Activated CD4-positive, alpha-beta T cell treated with anti-CD3 and anti-CD28 coated beads, Interleukin-2, amount 50 U/mL, for 1 hour (primary cell): ENCODE measurements around the gene TRPC6.
"Not testable (repeated sequence)": the region's sequence is repeated elsewhere in the genome, so short reads cannot be mapped to it uniquely, and the experiment has no call there.

ENCODE experiments used
- DNase-seq: peaks from one replicate; pipeline ENCODE4 v3.0.0-alpha.2; 2020

Gene TRPC6

DNA sequence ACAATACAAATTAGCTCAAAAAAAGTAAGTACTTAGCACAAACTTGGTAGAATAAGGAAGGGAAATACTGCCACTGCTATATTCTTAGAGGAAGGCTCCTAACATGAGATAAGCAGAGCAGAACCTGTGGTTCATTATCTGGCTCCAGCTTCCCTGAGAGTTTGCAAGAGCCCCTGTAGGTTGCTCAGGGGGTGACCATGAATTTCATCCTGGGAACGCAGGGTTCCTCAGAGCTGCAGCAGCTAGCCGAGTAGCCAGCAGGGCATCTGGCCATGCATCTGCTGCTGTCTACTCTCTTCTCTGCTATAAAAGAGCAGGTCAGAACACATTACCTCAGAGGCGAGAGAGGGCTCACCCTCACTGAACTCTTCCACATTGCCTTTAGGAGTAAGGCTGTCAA, 67.3 kb downstream of the TRPC6 start:
- DNase-seq: no peak

GRCh38 chr11:101511065-101511464, 72.7 kb downstream of the TRPC6 start:
- DNase-seq: no peak

DNA sequence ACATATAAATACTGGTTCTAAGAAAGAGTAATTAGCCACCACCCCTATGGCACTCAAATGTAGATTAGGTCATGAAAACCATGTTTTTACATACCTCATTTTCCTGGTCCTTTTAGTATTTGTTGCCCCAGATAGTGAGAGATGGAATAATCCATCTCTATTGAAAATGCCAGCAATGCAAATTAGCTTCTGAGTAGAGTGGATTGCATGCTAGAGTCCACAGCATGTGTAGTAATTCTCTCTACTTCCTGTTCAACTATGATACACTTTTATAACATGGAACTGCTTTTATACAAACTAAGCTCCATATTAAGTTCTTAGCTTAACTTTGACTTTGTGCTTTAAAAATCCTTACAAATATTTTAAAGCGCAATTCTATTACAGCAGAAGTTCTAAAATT, 73.2 kb downstream of the TRPC6 start:
- no peak for DNase-seq

DNA sequence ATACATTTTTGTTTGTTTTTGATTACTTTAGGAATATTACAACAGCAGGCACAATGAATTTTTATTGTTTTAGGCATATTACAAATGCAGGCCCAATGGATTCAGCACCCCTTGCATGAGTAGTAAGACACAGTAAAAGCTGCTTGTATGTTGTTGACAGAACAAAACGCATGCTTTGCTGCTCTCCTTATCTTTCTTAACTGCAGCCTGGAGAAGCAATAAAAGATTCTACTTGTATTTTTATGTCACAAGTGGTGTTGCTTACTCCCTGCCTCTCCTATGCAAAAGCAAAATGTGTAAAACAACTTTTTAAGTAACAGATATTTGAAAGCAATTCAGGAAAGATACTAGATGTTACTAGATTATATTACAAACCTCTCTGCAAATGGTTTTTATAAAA, 73.9 kb downstream of the TRPC6 start:
- DNase-seq: no peak

GRCh38 chr11:101508370-101508769, 75.4 kb downstream of the TRPC6 start:
- DNase-seq: no peak

GRCh38 chr11:101498891-101499290, 84.9 kb downstream of the TRPC6 start:
- no peak for DNase-seq

- no peak for DNase-seq
These were observed 86.5 kb downstream of the TRPC6 start for GRCh38 chr11:101497291-101497690.

DNA sequence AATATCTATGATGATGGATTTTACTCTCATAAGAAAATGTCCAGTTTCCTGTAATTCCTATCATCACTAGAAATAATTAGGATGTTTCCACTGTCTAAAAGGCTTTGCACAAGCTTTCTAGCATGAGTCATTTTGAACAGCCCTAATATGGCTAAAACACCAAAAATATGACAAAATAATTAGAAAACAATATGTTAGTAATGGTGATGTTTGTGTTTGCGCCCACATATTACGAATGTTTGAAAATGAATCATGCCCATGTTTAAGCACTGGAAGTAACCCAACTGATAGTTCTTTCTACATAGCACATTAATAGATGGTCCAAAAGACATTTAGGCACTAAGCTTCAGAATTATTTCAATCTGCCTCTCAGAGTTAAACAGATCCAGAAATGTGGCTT, 96.0 kb downstream of the TRPC6 start:
- no peak for DNase-seq

- no peak for DNase-seq
These were observed 101.2 kb downstream of the TRPC6 start for GRCh38 chr11:101482556-101483124.

DNA sequence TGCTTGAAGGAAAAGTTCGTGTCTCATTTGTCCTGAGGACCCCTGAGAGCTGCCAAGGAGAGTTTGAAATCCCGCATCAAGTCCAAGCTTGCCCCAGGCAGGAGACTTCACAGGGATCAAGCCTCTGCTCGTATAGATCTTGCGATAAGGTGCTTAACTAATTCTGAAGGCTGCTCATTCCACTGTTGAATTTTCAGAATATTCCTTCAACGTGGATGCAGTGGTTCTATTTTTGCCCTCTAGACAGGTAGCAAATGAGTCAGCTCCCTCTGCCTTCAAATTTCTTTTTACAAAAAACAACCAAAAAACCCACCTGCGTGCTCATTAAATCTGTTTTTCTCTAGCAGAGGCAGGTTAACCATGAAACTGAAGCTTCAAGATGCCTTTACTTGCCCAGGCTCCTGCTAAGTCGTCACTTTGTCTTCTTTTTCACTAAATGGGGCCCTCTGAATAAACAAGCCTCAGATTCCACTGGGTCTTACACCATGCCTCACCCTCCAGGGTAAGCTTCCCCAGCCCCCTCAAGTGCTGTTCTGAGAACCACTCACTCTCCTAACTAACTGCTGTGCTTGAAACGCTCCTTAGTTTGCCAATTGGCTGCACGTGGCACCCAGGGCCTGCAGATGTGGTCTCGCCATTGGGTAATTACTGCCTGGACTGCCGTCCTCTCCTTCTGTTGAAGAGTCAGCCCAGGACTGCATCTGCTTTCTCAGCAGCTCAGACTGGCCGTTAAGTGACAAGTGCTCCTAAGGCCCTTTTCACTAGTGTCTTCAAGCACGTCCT, 105.0 kb downstream of the TRPC6 start:
- no peak for DNase-seq

GRCh38 chr11:101477926-101478325, 105.9 kb downstream of the TRPC6 start:
- DNase-seq: no peak

DNA sequence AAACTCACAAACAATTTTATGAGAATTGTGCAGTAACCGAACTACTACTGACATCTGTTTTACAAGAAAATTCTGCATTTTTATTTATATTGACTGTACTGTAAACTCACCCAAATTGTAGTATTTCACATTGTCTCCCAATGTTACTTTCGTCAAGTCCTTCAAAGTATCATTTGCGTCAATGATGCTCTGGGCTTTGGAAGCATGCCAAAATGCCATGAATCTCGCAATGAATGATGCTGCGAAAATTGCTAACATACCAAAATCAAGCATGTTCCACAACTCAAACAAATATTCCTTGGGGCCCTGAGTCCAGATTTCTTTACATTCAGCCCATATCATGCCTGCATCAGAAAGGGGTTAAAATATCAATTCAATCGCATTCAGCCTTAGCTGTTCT, 107.6 kb downstream of the TRPC6 start:
- no peak for DNase-seq

- DNase-seq: no peak
These were observed 108.1 kb downstream of the TRPC6 start for GRCh38 chr11:101475699-101476098.

GRCh38 chr11:101474666-101475065, 109.1 kb downstream of the TRPC6 start:
- DNase-seq: no peak

GRCh38 chr11:101470881-101471520, 112.8 kb downstream of the TRPC6 start:
- DNase-seq: no peak

DNA sequence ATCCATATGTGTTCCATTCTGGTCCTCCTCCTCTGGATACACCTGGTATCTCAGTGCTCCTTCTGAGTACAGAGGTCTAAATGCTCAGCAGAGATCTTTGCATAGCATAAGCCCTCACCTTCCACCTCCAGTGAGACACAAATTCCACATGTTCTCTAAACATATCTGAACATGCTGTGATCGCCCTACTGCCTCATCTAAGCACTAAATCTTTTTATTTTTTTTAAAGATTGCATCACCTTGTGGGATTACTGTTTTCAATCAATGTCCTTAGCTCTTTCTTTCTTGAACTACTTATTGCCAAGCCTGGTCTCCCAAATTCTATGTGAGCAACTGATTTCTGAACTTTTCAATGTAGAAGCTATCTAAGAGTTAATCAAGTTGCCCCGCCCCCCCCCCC, 113.4 kb downstream of the TRPC6 start:
- DNase-seq: no peak

DNA sequence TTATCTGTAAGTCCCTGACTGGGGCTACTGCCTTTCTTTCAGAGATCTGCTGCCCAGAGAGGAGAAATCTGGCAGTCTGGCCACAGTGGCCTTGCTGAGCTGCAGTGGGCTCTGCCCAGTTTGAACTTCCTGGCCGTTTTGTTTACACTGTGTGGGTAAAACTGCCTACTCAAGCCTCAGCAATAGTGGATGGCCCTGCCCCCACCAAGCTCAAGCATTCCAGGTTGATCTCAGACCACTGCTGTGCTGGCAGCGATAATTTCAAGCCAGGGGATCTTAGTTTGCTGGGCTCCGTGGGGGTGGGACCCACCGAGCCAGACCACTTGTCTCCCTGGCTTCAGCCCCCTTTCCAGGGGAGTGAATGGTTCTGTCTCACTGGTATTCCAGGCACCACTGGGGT, 117.5 kb downstream of the TRPC6 start:
- no peak for DNase-seq

DNA sequence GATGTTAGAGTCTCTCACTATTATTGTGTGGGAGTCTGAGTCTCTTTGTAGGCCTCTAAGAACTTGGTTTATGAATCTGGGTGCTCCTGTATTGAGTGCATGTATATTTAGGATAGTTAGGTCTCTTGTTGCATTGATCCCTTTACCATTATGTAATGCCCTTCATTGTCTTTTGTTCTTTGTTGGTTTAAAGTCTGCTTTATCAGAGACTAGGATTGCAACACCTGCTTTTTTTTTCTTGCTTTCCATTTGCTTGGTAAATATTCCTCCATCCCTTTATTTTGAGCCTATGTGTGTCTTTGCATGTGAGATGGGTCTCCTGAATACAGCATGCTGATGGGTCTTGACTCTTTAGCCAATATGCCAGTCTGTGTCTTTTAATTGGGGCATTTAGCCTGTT, 119.4 kb downstream of the TRPC6 start:
- DNase-seq: not testable (repeated sequence)

GRCh38 chr11:101459020-101459419, 124.8 kb downstream of the TRPC6 start:
- no peak for DNase-seq

GRCh38 chr11:101458161-101458560, 125.6 kb downstream of the TRPC6 start:
- DNase-seq: no peak

DNA sequence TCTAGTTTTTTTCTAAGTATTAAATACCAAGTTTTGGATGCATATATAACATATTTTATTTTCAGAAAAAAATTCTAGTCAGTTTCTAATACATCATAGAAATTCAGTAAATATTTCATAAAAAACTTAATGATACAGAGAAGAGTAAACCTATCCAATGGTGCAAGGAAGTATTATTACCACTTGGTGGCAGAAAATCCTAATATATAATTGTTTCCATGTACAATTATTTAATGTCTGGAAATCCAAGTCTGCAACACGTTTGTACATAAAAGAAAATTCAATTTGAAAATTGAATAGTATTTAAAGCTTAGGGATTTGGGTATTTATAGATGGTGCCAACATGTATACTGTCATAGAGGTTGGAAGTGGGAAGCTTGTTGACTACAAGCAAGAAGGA, 127.0 kb downstream of the TRPC6 start:
- no peak for DNase-seq

- no peak for DNase-seq
These were observed 130.1 kb downstream of the TRPC6 start for GRCh38 chr11:101453682-101454081.

GRCh38 chr11:101448881-101449442, 134.8 kb downstream of the TRPC6 start:
- DNase-seq: no peak

DNA sequence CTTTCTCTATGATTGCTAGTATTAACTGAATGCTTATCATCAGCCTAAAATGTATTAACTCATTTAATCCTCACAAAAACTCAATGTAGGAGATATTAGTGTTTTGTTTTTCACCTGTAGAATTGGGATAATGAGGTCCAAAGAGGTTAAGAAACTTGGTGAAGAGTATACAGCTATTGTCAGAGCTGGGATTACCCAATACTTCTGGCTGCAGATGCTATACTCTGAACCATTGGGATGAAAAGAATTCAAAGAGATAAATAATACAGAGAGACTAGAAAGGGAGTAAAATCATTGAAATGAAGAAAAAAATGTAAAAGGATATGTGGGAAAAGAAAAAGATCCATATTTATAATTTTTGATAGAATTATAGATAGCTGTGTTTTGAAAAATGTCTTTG, 137.1 kb downstream of the TRPC6 start:
- no peak for DNase-seq
